ENCODE data around the gene TSPAN5.

The TSPAN5 gene

GRCh38 chr4:98491899-98492559 lies 166.4 kb downstream of the TSPAN5 start:
- no peak for TF ChIP-seq CTCF (IDR thresholded peaks at IDR 0.05)

GRCh38 chr4:98490251-98490650 lies 168.2 kb downstream of the TSPAN5 start:
- no peak for TF ChIP-seq CTCF (IDR thresholded peaks at IDR 0.05)

- no peak for TF ChIP-seq CTCF (IDR thresholded peaks at IDR 0.05)
Measured at GRCh38 chr4:98485816-98486345, 172.5 kb downstream of the TSPAN5 start.

- TF ChIP-seq CTCF (IDR thresholded peaks at IDR 0.05) = no peak
Measured at GRCh38 chr4:98484031-98484430, 174.4 kb downstream of the TSPAN5 start.

GRCh38 chr4:98482847-98483806 lies 175.3 kb downstream of the TSPAN5 start:
- no peak for TF ChIP-seq CTCF (IDR thresholded peaks at IDR 0.05)

- TF ChIP-seq CTCF (IDR thresholded peaks at IDR 0.05) = no peak
Measured at GRCh38 chr4:98482503-98482846, 175.9 kb downstream of the TSPAN5 start.

GRCh38 chr4:98481167-98481566 lies 177.2 kb downstream of the TSPAN5 start:
- no peak for TF ChIP-seq CTCF (IDR thresholded peaks at IDR 0.05)
